Measurements from ENCODE around the gene PHF12.
A peak's percentile ranks its signal among the peaks of the same experiment; 100 is the strongest.
"Not testable (repeated sequence)": the region's sequence is repeated elsewhere in the genome, so short reads cannot be mapped to it uniquely, and the experiment has no call there.

Gene PHF12

GRCh38 chr17:28928061-28928460 is 23.3 kb downstream of the PHF12 start:
- no peak for DNase-seq

DNA sequence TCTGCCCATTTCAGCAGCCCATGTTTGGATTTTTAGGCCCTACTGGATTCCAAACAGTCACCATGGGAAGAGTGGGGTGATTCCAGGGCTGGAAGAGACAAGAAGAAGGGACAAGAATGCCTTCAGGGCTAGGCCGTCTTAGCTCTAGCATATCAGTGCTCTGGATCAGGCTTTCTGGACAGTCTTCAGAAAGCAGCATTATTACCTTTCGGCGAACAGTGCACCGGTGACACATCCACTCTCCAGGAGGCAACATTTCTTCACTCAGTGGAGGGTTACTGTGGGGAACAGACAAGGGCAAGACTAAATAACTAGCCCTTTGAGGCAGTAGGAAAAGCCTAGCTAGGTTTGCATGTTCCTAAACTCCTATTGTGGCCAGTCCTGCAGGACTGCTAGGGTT is 24.5 kb downstream of the PHF12 start:
- DNase-seq: no peak

DNA sequence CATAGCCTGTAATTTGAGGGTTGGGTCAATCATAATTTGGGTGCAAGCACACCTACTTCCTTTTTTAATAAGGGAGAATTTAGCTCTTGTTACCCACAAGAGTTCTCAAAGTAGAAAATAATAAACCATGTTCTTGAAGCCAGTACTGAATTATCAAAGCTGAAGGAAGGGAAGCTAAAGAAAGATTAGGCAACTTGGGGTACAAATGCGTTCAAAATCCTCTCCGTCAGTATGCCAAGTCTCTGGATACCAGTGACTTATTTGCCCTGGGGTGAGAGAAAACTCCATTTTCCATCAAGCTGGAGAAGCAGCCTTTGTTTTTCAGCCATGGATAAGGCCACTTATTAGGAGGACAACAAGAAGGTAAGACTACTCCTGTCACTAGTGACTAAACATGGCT is 25.0 kb downstream of the PHF12 start:
- no peak for DNase-seq

DNA sequence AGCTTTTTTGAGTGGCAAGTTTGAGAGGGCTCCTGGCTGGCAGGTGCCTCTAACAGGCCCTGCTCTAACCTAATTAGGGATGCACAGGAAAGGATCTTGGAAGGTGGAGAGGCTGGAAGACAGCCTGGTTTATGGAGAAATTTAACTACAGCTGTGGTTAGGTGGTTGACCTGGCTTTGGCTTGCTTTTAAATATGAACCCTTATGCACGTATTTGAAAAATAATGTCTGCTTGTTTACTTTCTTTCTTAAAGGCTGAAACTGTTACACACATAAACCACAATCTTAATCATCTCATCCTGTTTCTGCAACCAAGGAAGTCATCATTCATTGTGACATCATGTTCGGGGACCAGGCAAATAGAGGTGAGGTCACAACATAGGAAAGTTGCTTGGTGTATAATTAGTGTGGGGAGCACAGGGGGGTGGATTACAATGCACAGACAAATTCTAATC is 25.4 kb downstream of the PHF12 start:
- peak; percentile 28 to 80 (median 44) for DNase-seq

DNA sequence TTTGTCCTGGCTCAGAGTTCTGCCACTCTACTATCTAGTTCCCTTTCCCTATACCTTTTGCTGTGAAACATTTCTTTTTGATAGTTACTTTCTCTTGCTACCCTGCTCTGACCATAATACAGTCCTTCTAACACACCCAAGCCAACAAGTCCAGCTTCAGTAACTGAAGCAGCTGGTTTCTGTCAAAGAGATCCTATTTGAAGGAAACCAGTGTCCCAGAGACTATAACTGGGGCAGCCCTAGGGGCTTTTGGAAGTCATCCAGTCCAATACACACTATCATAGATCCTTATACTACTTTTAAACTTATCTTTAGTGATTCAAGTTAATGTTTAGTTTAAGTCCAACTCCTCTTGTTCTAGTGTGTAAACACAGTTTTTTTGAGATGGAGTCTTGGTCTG is 31.1 kb downstream of the PHF12 start:
- DNase-seq: no peak

DNA sequence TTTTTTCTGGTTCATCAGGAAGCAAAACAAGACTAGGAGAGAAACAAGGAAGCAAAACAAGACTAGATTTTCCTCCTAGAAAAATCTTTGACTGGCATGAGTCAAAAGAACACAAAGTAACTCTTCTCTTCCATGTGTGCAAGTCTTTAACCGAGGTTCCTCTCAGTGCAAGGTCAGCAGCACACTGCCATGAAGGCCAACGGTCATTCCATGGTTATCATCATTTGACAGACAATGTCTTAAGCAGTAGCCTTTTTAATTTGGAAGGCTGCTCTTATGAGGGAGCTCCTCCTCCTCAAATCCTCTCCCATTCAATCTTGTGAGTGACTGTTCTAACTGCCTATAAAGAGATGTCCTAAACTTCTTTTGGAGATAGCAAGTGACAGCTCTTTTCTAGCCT is 33.0 kb downstream of the PHF12 start:
- DNase-seq: no peak

- DNase-seq: no peak
Measured at GRCh38 chr17:28917465-28917864, 33.9 kb downstream of the PHF12 start.

- DNase-seq: no peak
Measured at GRCh38 chr17:28917029-28917428, 34.3 kb downstream of the PHF12 start.

DNA sequence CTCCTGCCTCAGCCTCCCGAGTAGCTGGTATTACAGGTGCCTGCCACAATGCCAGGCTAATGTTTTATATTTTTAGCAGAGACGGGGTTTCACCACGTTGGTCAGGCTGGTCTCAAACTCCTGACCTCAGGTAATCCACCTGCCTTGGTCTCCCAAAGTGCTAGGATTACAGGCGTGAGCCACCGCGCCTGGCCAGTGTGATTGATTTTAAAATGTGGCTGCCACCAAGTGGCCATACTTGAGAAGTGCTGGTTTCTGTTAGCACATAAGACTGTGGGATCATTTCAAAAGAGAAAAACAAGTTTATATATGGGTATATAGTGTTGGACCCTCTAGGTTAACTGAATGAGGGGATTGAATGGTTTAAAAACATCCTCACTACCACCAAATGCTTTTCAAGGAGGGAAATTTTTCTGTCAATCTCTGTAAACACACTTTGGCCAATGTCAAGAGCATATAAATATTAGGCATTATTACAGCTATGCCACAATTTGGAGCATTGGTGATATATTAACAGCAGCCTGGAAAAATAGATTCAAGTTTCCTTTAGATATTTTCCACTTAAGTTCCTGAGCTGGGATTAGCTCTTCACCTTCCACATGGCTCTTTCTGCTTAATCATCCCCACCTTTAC is 34.9 kb downstream of the PHF12 start:
- peak; percentile 8 to 63 (median 23) for DNase-seq

DNA sequence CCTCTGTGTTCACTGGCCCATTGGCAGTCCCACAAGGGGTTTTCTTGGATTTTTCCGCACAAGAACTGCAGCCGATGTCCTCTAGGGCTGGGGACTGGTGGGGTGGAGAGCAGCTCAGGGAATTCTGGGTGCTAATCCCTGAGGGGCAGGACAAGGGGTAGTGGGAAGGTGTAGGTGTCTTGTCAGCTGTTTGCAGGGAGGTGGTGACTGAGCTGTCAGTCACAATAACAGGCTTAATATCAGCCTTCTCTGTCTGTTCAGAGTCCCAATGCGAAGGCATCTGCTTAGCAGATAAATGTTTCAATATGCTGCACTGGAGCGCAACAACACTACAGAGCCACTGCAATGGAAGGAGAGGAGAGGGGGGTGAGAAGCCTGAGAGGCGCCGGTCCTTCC is 38.4 kb downstream of the PHF12 start:
- DNase-seq: no peak

- DNase-seq: no peak
Measured at GRCh38 chr17:28912281-28912937, 38.9 kb downstream of the PHF12 start.

GRCh38 chr17:28911411-28912045 is 39.8 kb downstream of the PHF12 start:
- no peak for DNase-seq

DNA sequence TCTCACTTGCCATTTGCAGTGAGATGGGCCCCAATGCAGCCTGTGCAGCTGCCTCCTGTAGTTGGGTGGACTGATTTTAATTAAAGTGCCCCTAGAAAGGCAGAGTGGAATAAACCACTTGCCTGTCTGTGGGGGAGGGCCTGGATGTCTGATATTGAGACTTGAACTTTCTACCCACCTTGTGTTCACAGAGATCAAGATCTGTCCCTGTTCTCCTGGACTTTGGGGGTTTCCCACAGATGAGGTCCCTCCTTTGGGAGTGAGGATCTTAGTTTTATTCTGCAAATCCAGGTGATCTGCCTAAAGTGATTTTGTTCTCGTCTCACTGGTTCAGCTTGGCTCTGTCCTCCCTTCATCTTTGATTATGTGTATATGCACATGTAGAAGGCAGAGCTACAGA is 40.8 kb downstream of the PHF12 start:
- no peak for DNase-seq

DNA sequence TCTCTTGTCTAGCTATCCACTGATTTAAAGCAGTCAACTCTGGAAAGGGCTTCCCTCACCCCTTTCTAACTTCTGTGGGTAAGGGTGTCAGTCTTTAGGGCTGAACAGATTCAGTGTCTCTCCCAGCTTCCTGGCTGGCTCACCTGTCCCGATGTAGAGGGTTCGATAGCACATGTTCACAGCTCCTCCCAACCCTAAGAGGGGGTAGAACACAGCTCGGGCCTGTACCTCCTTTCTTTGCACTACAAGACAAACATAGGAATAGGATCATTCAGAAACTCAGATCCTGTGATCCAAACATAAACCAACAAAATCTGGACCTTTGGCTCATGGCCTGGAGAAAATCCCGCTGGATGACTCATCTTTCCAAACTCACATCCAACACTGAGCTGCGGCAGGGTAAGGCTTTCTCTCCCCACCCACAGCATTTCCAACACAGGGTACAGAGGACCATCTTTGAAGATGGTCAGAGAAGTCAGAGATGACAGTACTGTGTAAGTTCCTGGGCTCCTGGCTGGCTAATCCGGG is 42.6 kb downstream of the PHF12 start:
- no peak for DNase-seq

DNA sequence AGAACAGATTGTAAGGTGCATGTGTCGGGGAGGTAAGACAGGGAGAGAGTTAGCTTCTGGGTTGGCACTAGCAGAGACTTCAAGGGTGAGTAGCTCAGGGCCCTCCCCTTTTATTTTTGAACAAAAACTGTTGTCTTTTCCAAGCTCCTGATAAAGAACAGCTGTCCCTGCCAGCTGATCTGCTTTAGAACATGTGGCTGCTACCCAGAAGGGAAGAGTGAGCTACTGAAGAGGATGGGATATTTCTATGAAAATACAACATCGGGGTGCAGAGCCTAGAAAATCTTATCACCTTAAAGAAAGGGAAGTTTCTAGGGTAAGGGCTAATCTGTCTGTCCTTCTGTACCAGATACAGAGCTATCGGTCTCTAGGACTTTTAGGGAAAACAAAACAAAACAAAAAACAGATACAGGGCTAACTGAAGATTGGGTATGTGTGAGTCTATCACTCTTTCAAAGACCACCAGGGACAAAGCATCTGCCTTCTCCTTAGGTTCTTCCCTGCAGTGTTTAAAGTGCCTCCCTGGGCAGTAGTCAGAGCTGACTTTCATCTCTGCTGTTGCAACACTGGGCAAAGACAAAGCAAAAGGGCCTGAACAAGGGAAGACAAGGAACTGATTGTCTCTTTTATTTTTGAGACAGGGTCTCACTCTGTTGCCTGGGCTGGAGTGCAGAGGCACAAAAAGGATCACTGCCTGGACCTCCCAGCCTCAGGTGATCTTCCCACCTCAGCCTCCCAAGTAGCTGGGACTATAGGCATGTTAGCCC is 43.4 kb downstream of the PHF12 start:
- no peak for DNase-seq

- no peak for DNase-seq
Measured at GRCh38 chr17:28906706-28907438, 44.4 kb downstream of the PHF12 start.

GRCh38 chr17:28906276-28906675 is 45.0 kb downstream of the PHF12 start:
- DNase-seq: no peak

GRCh38 chr17:28904800-28905199 is 46.5 kb downstream of the PHF12 start:
- no peak for DNase-seq

DNA sequence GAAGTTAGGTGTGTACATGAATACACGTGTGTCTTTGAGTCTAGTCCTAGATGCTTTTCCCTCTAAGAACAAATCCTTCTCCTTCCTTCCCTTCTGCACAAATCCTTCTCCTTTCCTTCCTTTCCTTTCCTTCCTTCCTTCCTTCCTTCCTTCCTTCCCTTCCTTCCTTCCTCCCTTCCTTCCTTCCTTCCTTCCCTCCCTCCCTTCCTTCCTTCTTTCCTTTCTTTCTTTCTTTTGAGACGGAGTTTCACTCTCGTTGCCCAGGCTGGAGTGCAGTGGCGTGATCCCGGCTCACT is 47.8 kb downstream of the PHF12 start:
- not testable (repeated sequence) for DNase-seq

- peak; percentile 97 for DNase-seq
Measured at GRCh38 chr17:28902819-28903545, 48.3 kb downstream of the PHF12 start, which contains the start of gene DHRS13. Gene DHRS13, minus strand, starts transcription at chr17:28903079. Its CDS starts 135 bp downstream, at chr17:28902944.

- peak; percentile 52 to 96 (median 94) for DNase-seq
Measured at GRCh38 chr17:28901866-28902818, 49.2 kb downstream of the PHF12 start.

Measured in NCI-H1417 (cell line).